HCT116 (cell line): ENCODE measurements around the gene MAP4. TPM values are rescaled to one million over a fixed set of nuclear protein-coding genes. Genes with fewer than 3 reads are reported as not detected.

Source experiments
- ATAC-seq: fragments of 200-7000 bp; cut with Tn5 transposase; 2 replicates; pipeline ENCODE4 v1.9.1; 2020; ENCODE audit warnings: mild to moderate bottlenecking, moderate library complexity
- BruUV-seq: library from RNA; stranded (reverse); fragments of 400-500 nt; replicated peaks from 2 replicates; lab custom pipeline; 2021; lab: Mats Ljungman, UMichigan
- CTCF ChIA-PET: fragments of 300-600 bp; sonication (Branson Sonifier 250); formaldehyde crosslinking; loops from one replicate; lab custom pipeline; 2021; ENCODE audit warnings: antibody characterized with exemption; lab: Charles Lee
- POLR2A ChIA-PET: fragments of 300-600, 350-600 bp; sonication (Branson Sonifier 250); formaldehyde crosslinking; loops from one replicate; lab custom pipeline; 2021; ENCODE audit warnings: antibody characterized with exemption; lab: Charles Lee
- RAD21 ChIA-PET, 2 experiments: fragments of 300-600 bp; sonication (Branson Sonifier 250); formaldehyde crosslinking; loops; one replicate each; lab custom pipeline; 2023; ENCODE audit warnings: low total read pairs in 2 of 2; ENCODE audit not compliant: uncharacterized antibody in 2 of 2, unreplicated experiment in 2 of 2, low non-redundant PET in 1 of 2; lab: Charles Lee
- DNase-seq: peaks from one replicate; pipeline ENCODE4 v3.0.0-alpha.2; 2010; ENCODE audit warnings: low read depth, low spot score
- H2AFZ ChIP-seq: fragments of 200-600 bp; shearing (Covaris generic), sonication (generic); 2 replicates; pipeline ENCODE4 v1.6.1; 2017; ENCODE audit warnings: low read depth, mixed run types, mixed read lengths, antibody characterized with exemption, low read length; ENCODE audit not compliant: poor library complexity, severe bottlenecking
- H3K27ac ChIP-seq: 2 replicates; pipeline ENCODE4 v1.5.1; 2012; ENCODE audit warnings: low read depth, low read length
- H3K27me3 ChIP-seq: fragments of 200-600 bp; sonication (generic); 2 replicates; pipeline ENCODE4 v1.6.1; 2016; ENCODE audit warnings: mixed run types, low read length, mixed read lengths; ENCODE audit not compliant: insufficient read depth
- H3K36me3 ChIP-seq, 2 experiments: fragments of 200-500 bp in 1 of 2; fragments of 200-600 bp in 1 of 2; sonication (Bioruptor generic) in 1 of 2; sonication (generic) in 1 of 2; 2 replicates each; pipeline versions ENCODE4 v1.5.1 to v1.6.1; 2014 to 2016; ENCODE audit warnings: low read length in 2 of 2, inconsistent platforms in 1 of 2, mixed read lengths in 1 of 2, mixed run types in 1 of 2; ENCODE audit not compliant: insufficient read depth in 2 of 2, control insufficient read depth in 1 of 2
- H3K4me1 ChIP-seq, 2 experiments: fragments of 200-600 bp in 1 of 2; sonication (generic) in 1 of 2; 2 replicates each; pipeline versions ENCODE4 v1.5.1 to v1.6.1; 2012 to 2017; ENCODE audit warnings: low read length in 2 of 2, inconsistent platforms in 1 of 2, mild to moderate bottlenecking in 1 of 2, mixed read lengths in 1 of 2, mixed run types in 1 of 2, moderate library complexity in 1 of 2; ENCODE audit not compliant: insufficient read depth in 2 of 2, control insufficient read depth in 1 of 2
- H3K4me2 ChIP-seq: fragments of 200-600 bp; sonication (generic); 2 replicates; pipeline ENCODE4 v1.6.1; 2017; ENCODE audit warnings: mixed run types, low read length, mixed read lengths
- H3K4me3 ChIP-seq, 2 experiments: fragments of 200-600 bp in 1 of 2; sonication (generic) in 1 of 2; replicated peaks in 1 of 2; 2 replicates each; pipeline ENCODE4 v1.5.1; 2011 to 2016; ENCODE audit warnings: low read length in 2 of 2, control low read depth in 1 of 2, low read depth in 1 of 2, mild to moderate bottlenecking in 1 of 2, mixed read lengths in 1 of 2, mixed run types in 1 of 2
- H3K79me2 ChIP-seq: fragments of 200-600 bp; sonication (generic); 2 replicates; pipeline ENCODE4 v1.6.1; 2017; ENCODE audit warnings: mild to moderate bottlenecking, mixed run types, low read length, moderate library complexity, mixed read lengths; ENCODE audit not compliant: insufficient read depth
- H3K9ac ChIP-seq: fragments of 200-600 bp; sonication (generic); 2 replicates; pipeline ENCODE4 v1.6.1; 2016; ENCODE audit warnings: low read length, mixed read lengths
- H3K9me2 ChIP-seq: fragments of 200-600 bp; sonication (generic), shearing (Covaris generic); 2 replicates; pipeline ENCODE4 v1.6.1; 2017; ENCODE audit warnings: mixed run types, mild to moderate bottlenecking, moderate library complexity; ENCODE audit not compliant: insufficient read depth
- H3K9me3 ChIP-seq, 2 experiments: fragments of 200-500 bp in 1 of 2; fragments of 200-600 bp in 1 of 2; sonication (Bioruptor generic) in 1 of 2; sonication (generic) in 1 of 2; 2 replicates each; pipeline ENCODE4 v1.6.1; 2014 to 2017; ENCODE audit warnings: low read length in 2 of 2, mixed read lengths in 2 of 2, inconsistent platforms in 1 of 2, low read depth in 1 of 2, mild to moderate bottlenecking in 1 of 2, mixed run types in 1 of 2, moderate library complexity in 1 of 2; ENCODE audit not compliant: control insufficient read depth in 1 of 2, insufficient read depth in 1 of 2
- H4K20me1 ChIP-seq: fragments of 200-600 bp; sonication (generic), shearing (Covaris generic); 2 replicates; pipeline ENCODE4 v1.6.1; 2017; ENCODE audit warnings: mixed run types, mild to moderate bottlenecking, moderate library complexity; ENCODE audit not compliant: insufficient read depth
- ATF3 ChIP-seq: IDR thresholded peaks from 2 replicates; pipeline ENCODE4 v1.6.1; 2012
- CBX3 ChIP-seq: IDR thresholded peaks from 2 replicates; pipeline ENCODE4 v1.6.1; 2012; ENCODE audit warnings: low read depth
- CEBPB ChIP-seq: IDR thresholded peaks from 2 replicates; pipeline ENCODE4 v1.6.1; 2012; ENCODE audit warnings: low read depth
- ELF1 ChIP-seq: IDR thresholded peaks from 2 replicates; pipeline ENCODE4 v1.6.1; 2012; ENCODE audit warnings: low read depth, borderline replicate concordance
- EZH2 ChIP-seq: fragments of 200-600 bp; sonication (generic); IDR thresholded peaks from 2 replicates; pipeline ENCODE4 v1.6.1; 2017; ENCODE audit warnings: antibody characterized with exemption, mixed run types
- EZH2phosphoT487 ChIP-seq: fragments of 200-600 bp; IDR thresholded peaks from 2 replicates; pipeline ENCODE4 v1.6.1; 2018; ENCODE audit warnings: antibody characterized with exemption, borderline replicate concordance
- FOSL1 ChIP-seq: IDR thresholded peaks from 2 replicates; pipeline ENCODE4 v1.6.1; 2012; ENCODE audit warnings: low read depth
- JUND ChIP-seq: IDR thresholded peaks from 2 replicates; pipeline ENCODE4 v1.6.1; 2012
- POLR2AphosphoS5 ChIP-seq: IDR thresholded peaks from 2 replicates; pipeline ENCODE4 v1.6.1; 2011; ENCODE audit warnings: mild to moderate bottlenecking, low read depth, low read length, moderate library complexity
- REST ChIP-seq: IDR thresholded peaks from 2 replicates; pipeline ENCODE4 v1.6.1; 2012; ENCODE audit warnings: low read depth
- SIN3A ChIP-seq: IDR thresholded peaks from 2 replicates; pipeline ENCODE4 v1.6.1; 2012; ENCODE audit warnings: low read depth
- SP1 ChIP-seq: IDR thresholded peaks from 2 replicates; pipeline ENCODE4 v1.6.1; 2012; ENCODE audit warnings: low read depth
- SRF ChIP-seq: IDR thresholded peaks from 2 replicates; pipeline ENCODE4 v1.6.1; 2012; ENCODE audit warnings: low read depth
- TCF7L2 ChIP-seq: IDR thresholded peaks from 2 replicates; pipeline ENCODE4 v1.7.0; 2011; ENCODE audit warnings: borderline replicate concordance, inconsistent platforms; ENCODE audit not compliant: insufficient read depth, insufficient read length; ENCODE audit errors: extremely low read depth
- YY1 ChIP-seq: IDR thresholded peaks from 2 replicates; pipeline ENCODE4 v1.6.1; 2011; ENCODE audit warnings: low read length, low read depth, moderate library complexity, mild to moderate bottlenecking; ENCODE audit not compliant: insufficient replicate concordance; ENCODE audit errors: extremely low read depth
- ZFX ChIP-seq: fragments of 450-650 bp; IDR thresholded peaks from 2 replicates; pipeline ENCODE4 v1.6.1; 2017
- intact Hi-C: fragments of 100-400 bp; cut with micrococcal nuclease; formaldehyde crosslinking; loops from 2 replicates; pipeline ENCODE4 v1.10.0; 2022
- total RNA-seq: library from RNA; stranded (reverse); gene quantifications from one replicate; pipeline ENCODE4 v1.2.1, GENCODE V29; 2021; ENCODE audit not compliant: unreplicated experiment
- TF ChIP-seq, protein P1 (sequence below): IDR thresholded peaks from 2 replicates; pipeline ENCODE4 v1.6.1; 2011; ENCODE audit warnings: mild to moderate bottlenecking, low read length, moderate library complexity; ENCODE audit not compliant: insufficient replicate concordance; ENCODE audit errors: extremely low read depth

MAP4 gene
- total RNA-seq, 1 experiment from 2014 or later, result 200 TPM

DNA sequence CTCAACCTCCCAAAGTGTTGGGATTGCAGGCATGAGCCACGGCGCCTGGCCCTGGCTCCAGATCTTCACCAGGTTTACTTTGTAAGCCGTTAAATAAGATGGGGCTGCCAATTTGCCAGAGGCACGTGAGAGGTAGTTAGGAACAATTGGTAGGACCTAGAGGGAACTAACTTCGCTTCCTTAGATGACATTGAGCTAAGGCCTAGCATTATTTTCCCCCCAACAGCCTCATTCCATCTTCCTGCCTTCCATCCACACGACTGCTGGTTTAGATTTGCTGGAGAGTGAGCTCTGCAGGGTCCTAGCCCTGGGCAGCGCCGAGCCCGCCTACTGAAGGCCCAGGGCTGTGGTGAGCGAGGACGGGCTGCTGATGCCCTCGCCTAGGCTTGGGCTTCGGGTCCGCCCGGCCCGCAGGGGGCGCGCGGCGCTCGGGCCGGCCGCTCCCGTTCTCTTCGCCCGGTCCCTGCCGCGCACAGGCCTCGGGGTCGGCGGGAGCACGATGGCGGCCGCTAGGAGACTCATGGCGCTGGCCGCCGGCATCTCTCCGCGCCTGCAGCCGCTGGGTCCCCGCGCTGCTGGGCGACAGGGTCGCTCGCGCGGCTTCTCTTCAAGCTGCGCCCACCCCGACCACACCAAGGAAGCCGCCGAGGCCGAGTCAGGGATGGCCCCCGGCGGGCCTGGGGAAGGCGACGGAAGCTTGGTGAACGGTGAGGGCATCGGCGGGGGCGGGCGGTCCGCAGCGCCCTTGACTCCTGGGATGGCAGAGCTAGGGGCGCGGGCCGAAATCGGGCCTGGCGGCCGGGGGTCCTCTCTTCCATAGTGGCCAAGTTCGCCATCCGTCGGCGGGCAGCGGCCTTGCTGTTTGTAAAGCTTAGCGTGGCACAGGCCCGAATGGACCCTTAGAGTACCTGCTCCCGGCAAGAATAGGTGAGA lies 191.4 kb downstream of the MAP4 start (continued):
- TF ChIP-seq REST, result no peak
- TF ChIP-seq FOSL1, result no peak; the same call in 1 of the 2 replicates
- no peak for TF ChIP-seq CEBPB
- TF ChIP-seq SRF, result no peak

GRCh38 chr3:47817609-47818008 lies 198.6 kb downstream of the MAP4 start:
- H3K27ac ChIP-seq, result no peak overlapping the region
- RAD21 ChIA-PET, result no interaction called here
- no TSS peak for BruUV-seq
- no peaks in the 10 kb centered on the region for H3K9me3 ChIP-seq
- intact Hi-C loops, result no loop called here
- H3K79me2 ChIP-seq, result no peaks in the 10 kb centered on the region
- no peaks in the 10 kb centered on the region for H3K9me2 ChIP-seq
- CTCF ChIA-PET, result interaction anchor here (3.0 kb wide), 1 partner anchor 7 kb away, joined by 20 read pairs; no protein-coding TSS in a partner anchor
- H3K4me3 ChIP-seq, result no peak overlapping the region
- H4K20me1 ChIP-seq, result no peaks in the 10 kb centered on the region
- no peak overlapping the region for H3K4me2 ChIP-seq
- POLR2A ChIA-PET, result no interaction called here
- no peaks in the 10 kb centered on the region for H3K4me1 ChIP-seq
- H2AFZ ChIP-seq, result no peak overlapping the region
- ATAC-seq, result no peak
- no peak overlapping the region for H3K9ac ChIP-seq
- H3K27me3 ChIP-seq, result no peaks in the 10 kb centered on the region
- H3K36me3 ChIP-seq, result peaks cover 0 to 8% of the 10 kb centered on the region in 2 experiments; a peak in 3 of 4 replicates
- DNase-seq, result no peak
- TF ChIP-seq POLR2AphosphoS5 (no peak), YY1 (no peak), EZH2 (no peak), JUND (no peak), ZFX (no peak), SRF (no peak), FOSL1 (no peak), CBX3 (no peak), EZH2phosphoT487 (no peak), TCF7L2 (no peak), SIN3A (no peak), SP1 (no peak), ELF1 (no peak), CEBPB (no peak), ATF3 (no peak)
- TF ChIP-seq, protein P1, sequence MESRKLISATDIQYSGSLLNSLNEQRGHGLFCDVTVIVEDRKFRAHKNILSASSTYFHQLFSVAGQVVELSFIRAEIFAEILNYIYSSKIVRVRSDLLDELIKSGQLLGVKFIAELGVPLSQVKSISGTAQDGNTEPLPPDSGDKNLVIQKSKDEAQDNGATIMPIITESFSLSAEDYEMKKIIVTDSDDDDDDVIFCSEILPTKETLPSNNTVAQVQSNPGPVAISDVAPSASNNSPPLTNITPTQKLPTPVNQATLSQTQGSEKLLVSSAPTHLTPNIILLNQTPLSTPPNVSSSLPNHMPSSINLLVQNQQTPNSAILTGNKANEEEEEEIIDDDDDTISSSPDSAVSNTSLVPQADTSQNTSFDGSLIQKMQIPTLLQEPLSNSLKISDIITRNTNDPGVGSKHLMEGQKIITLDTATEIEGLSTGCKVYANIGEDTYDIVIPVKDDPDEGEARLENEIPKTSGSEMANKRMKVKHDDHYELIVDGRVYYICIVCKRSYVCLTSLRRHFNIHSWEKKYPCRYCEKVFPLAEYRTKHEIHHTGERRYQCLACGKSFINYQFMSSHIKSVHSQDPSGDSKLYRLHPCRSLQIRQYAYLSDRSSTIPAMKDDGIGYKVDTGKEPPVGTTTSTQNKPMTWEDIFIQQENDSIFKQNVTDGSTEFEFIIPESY, result no peak
